G401 (cell line): Measurements from ENCODE around the gene SARDH. TPM values are rescaled to one million over a fixed set of nuclear protein-coding genes. Genes with fewer than 3 reads are reported as not detected.
A peak's percentile ranks its signal among the peaks of the same experiment; 100 is the strongest.
"Not testable (repeated sequence)": the region's sequence is repeated elsewhere in the genome, so short reads cannot be mapped to it uniquely, and the experiment has no call there.

Experiments used
- DNase-seq: peaks from one replicate; pipeline ENCODE4 v3.0.0-alpha.2; 2015; ENCODE audit warnings: low spot score
- in situ Hi-C: cut with HindIII; loops from 2 replicates; pipeline ENCODE4 v1.10.0; 2016; ENCODE audit warnings: low sequenced_read_pairs, mixed read lengths
- total RNA-seq: library from RNA; depleted of rRNA; stranded (reverse); fragments of >200 nt; shearing (Covaris generic); gene quantifications from 2 replicates; pipeline ENCODE4 v1.2.3, GENCODE V29; 2014

SARDH gene
- total RNA-seq, 1 experiment from 2014 or later = 13.2 TPM

- in situ Hi-C loops = no loop called here
- DNase-seq = no peak
Observed at GRCh38 chr9:133763272-133764183, 25.4 kb upstream of the SARDH start.

DNA sequence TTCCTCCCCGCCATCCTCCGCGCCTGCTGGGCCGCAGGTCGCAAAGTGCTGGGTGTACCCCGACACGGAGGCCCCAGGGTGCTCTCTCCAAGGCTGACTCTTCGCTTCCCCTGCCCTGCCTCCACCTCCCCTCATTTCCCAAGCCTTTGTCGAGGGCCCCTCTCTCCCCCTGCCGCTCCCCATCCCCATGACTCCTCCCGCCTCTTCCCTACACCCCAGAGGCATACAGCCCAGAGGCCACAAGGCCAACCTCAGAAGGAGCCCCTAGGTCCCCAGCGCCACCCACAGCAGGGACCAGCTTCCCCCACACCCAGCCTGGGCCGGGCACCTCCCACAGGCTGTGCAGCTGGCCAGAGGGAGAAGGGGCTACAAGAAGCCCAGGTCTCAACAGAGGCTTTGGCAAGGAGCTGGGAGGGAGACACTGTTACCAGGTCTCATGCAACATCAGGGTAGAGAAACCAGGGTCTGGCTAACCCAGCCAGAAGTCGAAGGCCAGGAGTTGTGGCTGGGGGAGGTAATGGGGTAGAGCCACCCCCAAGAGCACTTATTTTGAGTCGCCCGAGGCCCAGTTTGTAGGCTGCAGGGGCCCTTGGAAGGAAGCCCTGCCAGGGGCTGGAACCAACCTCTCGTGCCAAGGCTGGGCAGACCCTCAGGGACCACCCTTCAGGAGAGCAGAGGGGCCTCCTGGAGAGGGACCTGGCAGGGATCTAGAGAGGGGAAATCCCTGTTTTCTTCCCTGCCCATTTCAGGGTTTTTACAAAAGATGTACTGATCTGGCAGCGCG is 24.5 kb upstream of the SARDH start:
- DNase-seq = no peak
- in situ Hi-C loops = no loop called here

DNA sequence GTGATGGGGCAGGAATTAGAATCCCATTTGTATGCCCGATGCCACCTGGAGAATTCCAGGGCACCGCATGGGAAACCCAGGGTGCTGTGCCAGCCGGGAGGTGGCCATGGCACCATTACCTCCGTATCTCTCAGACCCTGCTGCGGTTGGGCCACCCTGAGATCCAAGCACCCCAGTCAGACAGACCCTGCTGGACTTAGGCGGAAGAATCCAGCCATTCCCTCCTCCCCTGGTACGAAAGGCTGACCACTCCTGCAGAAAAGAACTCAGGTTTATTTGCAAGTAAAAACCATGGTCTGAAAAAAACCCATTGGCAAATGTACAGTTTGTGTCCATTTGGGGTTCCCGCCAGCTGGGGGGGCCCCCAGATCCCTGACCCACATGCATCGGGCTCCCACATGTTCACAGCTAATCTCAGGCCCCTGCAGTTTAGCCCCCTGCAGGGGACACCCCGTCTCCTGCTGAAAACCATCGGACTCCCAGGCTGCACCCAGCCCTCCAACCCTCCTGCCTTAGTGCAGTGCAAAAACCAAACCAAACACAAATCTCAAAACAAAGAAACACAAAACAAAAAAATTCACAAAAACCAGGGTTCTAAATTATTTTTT is 23.6 kb upstream of the SARDH start:
- in situ Hi-C loops = no loop called here
- no peak for DNase-seq

DNA sequence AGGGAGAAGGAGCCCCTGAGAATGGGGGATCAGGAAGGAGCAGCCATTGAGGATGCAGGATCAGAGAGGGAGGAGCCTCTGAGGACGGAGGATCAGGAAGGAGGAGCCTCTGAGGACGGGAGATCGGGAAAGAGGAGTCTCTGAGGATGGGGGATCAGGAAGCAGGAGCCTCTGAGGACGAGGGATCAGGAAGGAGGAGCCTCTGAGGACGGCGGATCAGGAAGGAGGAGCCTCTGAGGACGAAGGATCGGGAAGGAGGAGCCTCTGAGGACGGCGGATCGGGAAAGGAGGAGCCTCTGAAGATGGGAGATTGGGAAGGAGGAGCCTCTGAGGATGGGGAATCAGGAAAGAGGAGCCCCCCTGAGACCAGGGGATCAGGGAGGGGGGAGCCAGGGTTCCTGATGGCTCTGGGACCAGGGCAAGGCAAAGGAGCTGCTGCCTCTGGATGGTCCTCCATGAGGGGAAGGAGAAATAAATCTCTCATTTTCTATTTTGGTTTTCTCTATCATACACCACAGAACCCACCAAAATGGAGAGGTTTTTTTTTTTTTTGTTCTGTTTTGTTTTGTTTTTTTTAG is 22.6 kb upstream of the SARDH start:
- no peak for DNase-seq
- in situ Hi-C loops = no loop called here

DNA sequence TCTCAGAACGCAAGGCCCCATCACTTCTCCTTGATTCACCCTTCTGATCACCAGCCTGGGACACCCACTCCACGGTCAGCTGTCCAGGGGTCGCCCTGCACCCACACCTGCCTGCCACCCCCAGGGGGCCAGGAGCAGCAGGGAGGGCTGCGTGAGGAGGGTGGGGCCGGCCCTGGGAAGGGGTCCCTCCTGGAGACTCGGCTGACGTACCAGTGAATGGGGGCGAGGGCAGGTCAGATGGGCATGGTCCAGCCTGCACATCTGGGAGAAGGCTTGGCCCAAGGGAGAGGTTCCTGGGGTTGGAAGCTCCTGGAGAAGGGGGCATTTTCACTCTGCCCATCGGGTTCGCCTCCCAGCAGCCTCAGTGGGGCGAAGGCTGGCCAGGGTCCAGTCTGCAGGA is 21.8 kb upstream of the SARDH start:
- in situ Hi-C loops = no loop called here

DNA sequence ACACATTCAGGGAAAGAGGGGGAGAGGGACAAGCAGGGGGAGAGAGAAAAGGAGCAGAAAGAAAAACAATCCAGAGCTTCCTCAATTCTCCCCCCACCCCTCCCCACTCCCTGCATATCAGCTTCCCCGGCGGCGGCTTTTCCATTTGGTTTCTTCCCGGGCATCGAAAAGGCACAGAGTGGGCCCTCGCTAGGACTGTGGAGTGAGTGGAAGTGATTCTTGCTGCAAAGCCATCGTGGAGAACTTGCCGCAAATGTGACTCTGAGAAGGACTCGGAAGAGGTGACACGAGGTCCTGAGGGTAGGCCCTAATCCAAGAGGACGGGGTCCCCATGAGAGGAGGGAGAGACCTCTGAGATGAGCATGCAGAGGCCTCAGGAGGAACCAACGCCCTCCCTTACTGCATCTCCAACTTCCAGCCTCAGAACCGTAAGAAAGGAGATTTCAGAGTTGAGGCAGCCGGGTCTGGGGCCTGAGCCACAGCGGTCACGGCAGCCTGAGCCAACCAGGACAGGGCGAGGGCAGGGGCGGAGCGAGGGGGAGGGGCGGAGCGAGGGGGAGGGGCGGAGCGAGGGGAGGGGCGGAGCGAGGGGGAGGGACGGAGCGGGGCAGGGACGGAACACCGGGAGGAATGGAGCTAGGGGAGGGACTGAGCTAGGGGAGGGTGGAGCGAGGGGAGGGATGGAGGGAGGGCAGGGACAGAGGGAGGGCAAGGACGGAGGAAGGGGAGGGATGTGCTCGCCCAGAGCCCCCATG is 21.2 kb upstream of the SARDH start:
- DNase-seq = no peak
- in situ Hi-C loops = no loop called here

More for the DNA sequence above, 21.8 kb upstream of the SARDH start:
- no peak for DNase-seq

DNA sequence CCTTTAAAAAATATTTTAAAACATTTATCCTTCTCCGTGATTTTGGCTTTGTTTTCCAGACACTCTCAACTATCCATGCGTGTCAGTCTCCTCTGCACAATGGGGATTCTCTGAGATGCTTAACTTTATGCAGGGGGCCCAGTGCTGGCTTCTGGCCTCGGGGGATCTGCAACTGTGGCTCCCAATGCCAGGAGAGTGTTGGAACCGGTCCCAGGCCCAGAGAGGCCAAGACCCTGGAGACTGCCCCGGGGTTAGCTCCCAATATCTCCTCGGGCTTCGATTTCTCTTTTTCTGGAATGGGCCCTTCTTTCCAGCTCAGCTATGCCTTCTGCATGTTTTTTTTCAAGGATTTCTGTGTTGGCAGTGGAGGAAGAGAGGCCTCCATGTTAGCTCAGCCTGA is 20.1 kb upstream of the SARDH start:
- no peak for DNase-seq
- in situ Hi-C loops = no loop called here

DNA sequence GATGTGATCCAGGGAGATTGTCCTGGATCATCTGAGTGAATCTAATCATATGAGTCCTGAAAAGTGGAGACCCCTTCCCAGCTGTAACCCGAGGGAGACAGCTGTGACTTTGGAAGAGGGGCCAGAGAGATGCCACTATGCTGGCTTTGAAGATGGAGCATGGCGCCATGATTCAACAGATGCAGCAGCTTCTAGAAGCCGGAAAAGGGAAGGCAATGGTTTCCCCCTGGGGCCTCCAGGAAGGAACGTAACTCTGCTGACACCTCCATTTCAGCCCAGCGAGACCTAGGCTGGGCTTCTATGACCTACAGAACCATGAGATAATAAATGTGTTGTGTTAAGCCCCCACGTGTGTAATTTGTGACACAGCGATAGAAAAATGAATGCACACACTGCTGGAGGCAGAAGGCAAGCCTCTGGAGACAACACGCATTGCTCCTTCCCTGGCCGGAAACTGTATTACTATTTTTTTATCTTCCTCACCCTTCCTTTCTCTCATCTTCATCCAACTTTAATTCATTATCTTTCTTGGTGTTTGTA is 16.6 kb upstream of the SARDH start:
- in situ Hi-C loops = no loop called here
- DNase-seq = no peak

DNA sequence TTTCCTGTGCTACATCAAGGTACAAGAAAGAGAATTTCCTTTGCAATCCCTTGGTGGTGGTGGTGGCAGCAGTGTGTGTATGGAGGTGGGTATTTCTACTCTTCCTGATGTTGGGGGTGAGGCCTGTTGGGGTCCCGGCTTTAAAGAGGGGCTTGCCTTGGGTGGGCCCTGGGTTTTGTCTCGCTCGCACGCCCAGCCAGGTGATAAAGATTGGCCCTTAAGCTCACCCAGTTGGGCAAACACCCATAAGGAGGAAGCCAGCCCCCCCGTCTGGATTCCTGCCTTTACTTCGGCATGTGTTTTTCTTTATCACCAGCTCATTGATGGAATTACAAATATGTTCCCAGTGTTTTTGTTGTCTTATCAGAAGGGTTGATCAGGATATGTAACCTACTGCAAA is 16.0 kb upstream of the SARDH start:
- in situ Hi-C loops = no loop called here
- no peak for DNase-seq

DNA sequence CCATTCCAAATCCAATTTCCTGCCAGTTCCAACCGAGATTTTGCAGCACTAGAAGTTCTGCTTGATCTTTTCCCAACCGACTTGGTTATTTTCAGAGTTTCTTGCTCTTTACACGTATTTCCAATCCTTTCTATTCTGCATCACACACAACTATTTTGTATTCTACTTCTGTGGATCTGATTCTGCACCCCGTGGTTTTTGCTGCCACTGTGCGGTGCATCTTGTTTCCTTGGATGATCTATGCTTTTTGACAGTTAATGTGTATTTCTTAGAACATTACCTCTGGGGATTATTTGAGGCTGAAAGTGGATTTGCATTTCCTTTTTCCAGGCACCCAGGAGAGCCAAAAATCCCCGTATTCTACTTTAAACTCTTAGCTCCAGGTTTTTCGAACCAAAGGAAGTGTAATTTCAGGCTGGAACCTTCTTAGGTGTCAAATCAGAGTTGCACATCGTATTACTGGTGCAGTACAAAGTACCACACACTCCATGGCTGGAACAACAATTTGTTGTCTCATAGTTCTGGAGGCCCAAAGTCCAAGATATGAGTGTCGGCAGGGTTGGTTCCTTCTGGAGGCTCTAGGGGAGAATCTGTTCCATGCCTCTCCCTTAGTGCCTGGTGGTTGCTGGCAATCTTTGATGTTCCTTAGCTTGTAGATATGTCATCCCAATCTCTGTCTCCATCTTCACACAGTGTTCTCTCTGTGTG is 14.7 kb upstream of the SARDH start:
- in situ Hi-C loops = no loop called here
- no peak for DNase-seq

- DNase-seq = no peak
- in situ Hi-C loops = no loop called here
Observed at GRCh38 chr9:133750982-133751649, 13.0 kb upstream of the SARDH start.

DNA sequence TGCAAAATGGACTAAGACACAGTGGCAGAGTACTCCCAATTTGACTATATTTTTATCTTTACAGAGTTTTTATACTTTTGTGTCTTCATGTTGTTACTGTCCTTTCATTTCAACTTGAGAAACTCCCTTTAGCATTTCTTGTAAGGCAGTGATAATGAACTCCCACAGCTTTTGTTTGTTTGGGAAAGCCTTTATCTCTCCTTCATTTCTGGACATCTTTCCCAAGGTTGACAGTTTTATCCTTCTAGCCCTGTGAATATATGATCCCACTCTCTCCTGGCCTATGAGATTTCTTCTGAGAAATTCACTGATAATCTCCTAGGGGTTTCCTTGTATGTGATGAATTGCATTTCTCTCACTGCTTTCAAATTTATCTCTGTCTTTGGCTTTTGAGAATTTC is 9.2 kb upstream of the SARDH start:
- no peak for DNase-seq
- in situ Hi-C loops = no loop called here

DNA sequence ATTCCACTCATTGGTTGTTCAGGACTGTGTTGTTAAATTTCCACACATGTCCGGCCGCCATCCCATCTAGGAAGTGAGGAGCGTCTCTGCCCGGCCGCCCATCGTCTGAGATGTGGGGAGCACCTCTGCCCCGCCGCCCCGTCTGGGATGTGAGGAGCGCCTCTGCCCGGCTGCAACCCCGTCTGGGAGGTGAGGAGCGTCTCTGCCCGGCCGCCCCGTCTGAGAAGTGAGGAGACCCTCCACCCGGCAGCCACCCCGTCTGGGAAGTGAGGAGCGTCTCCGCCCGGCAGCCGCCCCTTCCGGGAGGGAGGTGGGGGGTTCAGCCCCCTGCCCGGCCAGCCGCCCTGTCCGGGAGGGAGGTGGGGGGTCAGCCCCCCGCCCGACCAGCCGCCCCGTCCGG is 6.4 kb upstream of the SARDH start:
- in situ Hi-C loops, DNase-seq: not testable (repeated sequence)

GRCh38 chr9:133742849-133743444 is 4.8 kb upstream of the SARDH start:
- in situ Hi-C loops = no loop called here
- DNase-seq = peak; percentile 81

GRCh38 chr9:133742251-133742650 is 4.1 kb upstream of the SARDH start:
- DNase-seq = no peak
- in situ Hi-C loops = no loop called here

DNA sequence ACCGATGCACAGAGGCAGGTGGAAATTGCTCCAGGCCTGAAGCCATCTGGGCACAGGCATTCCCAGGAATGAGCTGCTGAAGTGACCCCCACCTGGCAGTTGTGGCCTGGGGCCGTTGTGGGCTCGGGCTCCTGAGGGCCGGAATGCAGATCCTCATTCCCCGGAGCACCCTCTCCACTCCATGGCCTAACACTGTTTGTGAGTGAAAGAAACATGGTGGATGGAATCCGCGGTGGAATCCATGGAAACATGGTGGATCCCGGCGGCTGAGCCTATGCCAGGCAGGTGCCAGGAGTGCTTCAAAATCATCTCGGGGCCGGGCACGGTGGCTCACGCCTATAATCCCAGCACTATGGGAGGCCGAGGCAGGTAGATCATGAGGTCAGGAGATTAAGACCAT is 3.6 kb upstream of the SARDH start:
- in situ Hi-C loops = no loop called here
- no peak for DNase-seq

DNA sequence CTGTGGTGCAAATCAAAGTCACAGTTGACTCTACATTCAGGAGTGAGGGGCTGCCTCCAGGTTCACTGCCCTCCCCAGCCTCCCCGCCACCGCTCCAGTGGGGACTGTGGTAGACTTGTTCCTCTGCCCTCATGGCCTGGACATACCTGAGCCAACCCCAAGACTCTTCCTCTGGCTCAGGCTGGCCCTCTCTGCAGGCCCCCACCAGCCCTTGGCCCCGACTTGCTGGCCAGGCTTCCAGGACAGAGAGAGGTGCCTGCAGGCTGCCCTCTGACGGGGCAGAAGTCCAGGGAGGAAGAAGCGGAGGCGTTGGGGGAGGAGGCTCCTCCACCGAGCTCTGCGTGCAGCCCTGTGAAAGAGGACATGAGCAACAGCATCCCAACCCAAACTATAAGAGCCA is 2.8 kb upstream of the SARDH start:
- peak; percentile 71 for DNase-seq
- in situ Hi-C loops = no loop called here
